Measurements from ENCODE around the gene LBX2. TPM values are rescaled to one million over a fixed set of nuclear protein-coding genes. Genes with fewer than 3 reads are reported as not detected.

LBX2 gene
- total RNA-seq, 1 experiment from 2014 or later = 9.6 TPM

DNA sequence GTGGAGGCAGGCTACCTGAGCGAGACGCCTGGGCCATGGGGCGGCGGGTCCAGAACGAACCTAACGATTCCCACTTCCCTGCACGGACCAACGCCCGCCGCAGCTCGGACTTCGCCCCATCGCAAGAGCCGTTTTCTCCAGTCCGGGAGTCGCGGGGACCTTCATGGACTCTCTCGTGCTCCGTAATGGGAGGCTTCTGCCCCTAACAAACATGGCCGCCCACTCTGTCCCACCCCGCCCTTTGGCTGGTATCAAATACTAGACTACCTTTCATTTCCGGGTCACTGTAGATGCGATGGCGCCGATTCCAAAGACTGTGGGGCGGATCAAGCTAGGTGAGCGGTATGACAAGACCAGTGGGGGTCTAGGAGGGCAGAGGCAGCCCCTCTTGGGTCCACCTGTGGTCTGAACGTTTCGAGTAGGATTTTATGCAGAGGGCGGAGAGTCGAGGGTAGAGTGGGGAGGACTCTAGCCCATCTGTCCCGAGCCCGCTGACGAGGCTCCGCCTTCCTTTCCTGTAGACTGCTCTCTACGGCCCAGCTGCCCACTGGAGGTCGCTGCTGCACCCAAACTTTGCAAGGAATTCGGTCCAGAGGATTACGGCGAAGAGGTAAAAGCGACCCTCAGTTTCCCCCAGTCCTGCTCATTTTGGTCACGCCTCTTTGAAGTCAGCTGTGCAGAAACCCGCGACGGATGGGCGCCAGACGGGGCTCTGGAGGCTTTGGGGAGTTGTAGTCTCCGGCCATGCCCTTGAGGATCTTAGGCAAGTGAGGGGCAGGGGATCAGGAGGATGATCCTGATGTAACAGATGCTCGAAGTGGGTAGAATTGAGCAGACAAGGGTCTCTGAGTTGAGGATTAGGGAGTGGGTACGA lies 16.4 kb downstream of the LBX2 start, which contains the start of the genes CCDC142 and TTC31:
Gene CCDC142, minus strand, starts transcription at position 198 of the 874 bp plus-strand sequence. Its CDS starts 161 bp downstream, at position 37.
Gene TTC31, plus strand, starts transcription at position 281 of the 874 bp plus-strand sequence. Its CDS starts 15 bp downstream, at position 296.
- in situ Hi-C loops (cut with HindIII; ENCODE audit: low pct_unique_long_range_greater_than_20kb, low sequenced_read_pairs) (no loop called here), intact Hi-C loops (cut with micrococcal nuclease; ENCODE audit: unreplicated experiment) (loop anchor here (2.0 to 5.0 kb wide), 2 partner anchors 48 to 104 kb away; no protein-coding TSS in a partner anchor)
- ATAC-seq (peak; percentile 97), DNase-seq (ENCODE audit: low read depth, low spot score) (peak; percentile 93)
- peak within 1 kb of the TSS; percentile 84 to 99 for H3K4me3 ChIP-seq (ENCODE audit: low read depth in 2 of 2, low read length in 2 of 2)
- H3K9me3 ChIP-seq (ENCODE audit: control insufficient read depth, insufficient read depth, low read depth, low read length) = no peaks in the 10 kb centered on the region
- no peaks in the 10 kb centered on the region for H3K27me3 ChIP-seq (ENCODE audit: control insufficient read depth, insufficient read depth, low read length)
- peak within 1 kb of the TSS; percentile 99 for H3K27ac ChIP-seq (ENCODE audit: low read length)
- TF ChIP-seq, protein P1, sequence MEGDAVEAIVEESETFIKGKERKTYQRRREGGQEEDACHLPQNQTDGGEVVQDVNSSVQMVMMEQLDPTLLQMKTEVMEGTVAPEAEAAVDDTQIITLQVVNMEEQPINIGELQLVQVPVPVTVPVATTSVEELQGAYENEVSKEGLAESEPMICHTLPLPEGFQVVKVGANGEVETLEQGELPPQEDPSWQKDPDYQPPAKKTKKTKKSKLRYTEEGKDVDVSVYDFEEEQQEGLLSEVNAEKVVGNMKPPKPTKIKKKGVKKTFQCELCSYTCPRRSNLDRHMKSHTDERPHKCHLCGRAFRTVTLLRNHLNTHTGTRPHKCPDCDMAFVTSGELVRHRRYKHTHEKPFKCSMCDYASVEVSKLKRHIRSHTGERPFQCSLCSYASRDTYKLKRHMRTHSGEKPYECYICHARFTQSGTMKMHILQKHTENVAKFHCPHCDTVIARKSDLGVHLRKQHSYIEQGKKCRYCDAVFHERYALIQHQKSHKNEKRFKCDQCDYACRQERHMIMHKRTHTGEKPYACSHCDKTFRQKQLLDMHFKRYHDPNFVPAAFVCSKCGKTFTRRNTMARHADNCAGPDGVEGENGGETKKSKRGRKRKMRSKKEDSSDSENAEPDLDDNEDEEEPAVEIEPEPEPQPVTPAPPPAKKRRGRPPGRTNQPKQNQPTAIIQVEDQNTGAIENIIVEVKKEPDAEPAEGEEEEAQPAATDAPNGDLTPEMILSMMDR (IDR thresholded peaks at IDR 0.05) = peak; percentile 96
- TF ChIP-seq SIN3A (IDR thresholded peaks at IDR 0.05; ENCODE audit: borderline replicate concordance, insufficient read depth, low read depth, low read length) = peak; percentile 76
- TF ChIP-seq POLR2AphosphoS5 (IDR thresholded peaks at IDR 0.05; ENCODE audit: low read depth, low read length) = peak; percentile 98
- no peak for TF ChIP-seq TCF7L2 (IDR thresholded peaks at IDR 0.05; ENCODE audit: low read depth, low read length)
- CTCF ChIA-PET = interaction anchor here (0.6 to 2.3 kb wide), 5 partner anchors 10 to 105 kb away, joined by 3 to 9 read pairs (median 6); partner anchors contain the start of gene MRPL53
- H3K36me3 ChIP-seq (ENCODE audit: control insufficient read depth, insufficient read depth, low read length) = peaks cover 3% of the 10 kb centered on the region
- peaks cover 16% of the 10 kb centered on the region for H3K4me1 ChIP-seq (ENCODE audit: control insufficient read depth, insufficient read depth, low read length)
- POLR2A ChIA-PET = interaction anchor here (0.7 kb wide), 1 partner anchor 27 kb away, joined by 6 read pairs; no protein-coding TSS in a partner anchor
- BruUV-seq (replicated peaks) = TSS peak; percentile 99

DNA sequence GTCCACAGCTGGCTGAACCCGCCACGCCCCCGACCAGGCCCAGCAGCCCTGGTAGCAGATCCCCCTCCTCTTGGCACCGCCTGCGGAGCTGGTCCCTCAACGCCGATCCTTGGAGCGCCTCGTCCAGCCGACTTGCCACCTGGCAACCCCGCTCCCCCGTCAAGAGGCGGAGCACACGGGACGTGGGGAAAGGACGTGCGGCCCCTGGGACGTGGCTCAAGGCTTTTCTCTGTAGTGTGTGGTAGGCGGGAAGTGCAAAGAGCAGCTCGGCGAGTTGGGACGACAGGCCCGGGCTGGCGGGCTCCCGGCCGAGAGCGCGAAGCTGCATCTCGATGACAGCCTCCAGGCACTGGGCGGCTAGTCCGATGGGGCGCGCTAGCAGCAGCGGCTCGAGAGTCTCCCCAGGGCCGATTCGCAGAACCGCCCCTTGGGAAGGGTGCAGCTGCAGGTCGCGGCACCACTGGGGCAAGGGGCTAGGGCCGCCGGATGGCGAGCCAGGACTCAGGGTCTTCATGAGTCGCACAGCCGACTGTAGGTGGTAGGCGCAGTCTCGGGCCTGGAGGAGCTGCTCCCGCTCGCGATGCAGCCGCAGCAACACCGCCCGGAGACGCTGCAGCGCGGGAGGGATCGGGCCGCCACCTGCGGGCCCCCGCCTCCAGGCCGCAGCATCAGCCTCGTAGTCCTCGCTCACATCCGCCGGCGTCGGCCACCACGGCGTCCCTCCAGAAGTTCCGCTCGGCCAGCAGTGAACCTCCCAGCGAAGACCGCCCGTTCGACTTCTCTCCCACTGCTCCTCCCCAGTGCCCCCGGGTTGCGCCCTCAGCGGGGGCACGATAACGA lies 17.2 kb downstream of the LBX2 start:
- H3K36me3 ChIP-seq (ENCODE audit: control insufficient read depth, insufficient read depth, low read length) = peaks cover 3% of the 10 kb centered on the region; the same call in 1 of the 2 replicates
- peaks cover 16% of the 10 kb centered on the region for H3K4me1 ChIP-seq (ENCODE audit: control insufficient read depth, insufficient read depth, low read length)
- in situ Hi-C loops (cut with HindIII; ENCODE audit: low pct_unique_long_range_greater_than_20kb, low sequenced_read_pairs) = no loop called here
- CTCF ChIA-PET = interaction anchor here (0.6 to 2.3 kb wide), 4 partner anchors 9 to 106 kb away, joined by 5 to 9 read pairs (median 6); partner anchors contain the start of gene MRPL53
- TF ChIP-seq SIN3A (IDR thresholded peaks at IDR 0.05; ENCODE audit: borderline replicate concordance, insufficient read depth, low read depth, low read length) (no peak), TCF7L2 (IDR thresholded peaks at IDR 0.05; ENCODE audit: low read depth, low read length) (no peak), POLR2AphosphoS5 (IDR thresholded peaks at IDR 0.05; ENCODE audit: low read depth, low read length) (no peak)
- TF ChIP-seq, protein P2, sequence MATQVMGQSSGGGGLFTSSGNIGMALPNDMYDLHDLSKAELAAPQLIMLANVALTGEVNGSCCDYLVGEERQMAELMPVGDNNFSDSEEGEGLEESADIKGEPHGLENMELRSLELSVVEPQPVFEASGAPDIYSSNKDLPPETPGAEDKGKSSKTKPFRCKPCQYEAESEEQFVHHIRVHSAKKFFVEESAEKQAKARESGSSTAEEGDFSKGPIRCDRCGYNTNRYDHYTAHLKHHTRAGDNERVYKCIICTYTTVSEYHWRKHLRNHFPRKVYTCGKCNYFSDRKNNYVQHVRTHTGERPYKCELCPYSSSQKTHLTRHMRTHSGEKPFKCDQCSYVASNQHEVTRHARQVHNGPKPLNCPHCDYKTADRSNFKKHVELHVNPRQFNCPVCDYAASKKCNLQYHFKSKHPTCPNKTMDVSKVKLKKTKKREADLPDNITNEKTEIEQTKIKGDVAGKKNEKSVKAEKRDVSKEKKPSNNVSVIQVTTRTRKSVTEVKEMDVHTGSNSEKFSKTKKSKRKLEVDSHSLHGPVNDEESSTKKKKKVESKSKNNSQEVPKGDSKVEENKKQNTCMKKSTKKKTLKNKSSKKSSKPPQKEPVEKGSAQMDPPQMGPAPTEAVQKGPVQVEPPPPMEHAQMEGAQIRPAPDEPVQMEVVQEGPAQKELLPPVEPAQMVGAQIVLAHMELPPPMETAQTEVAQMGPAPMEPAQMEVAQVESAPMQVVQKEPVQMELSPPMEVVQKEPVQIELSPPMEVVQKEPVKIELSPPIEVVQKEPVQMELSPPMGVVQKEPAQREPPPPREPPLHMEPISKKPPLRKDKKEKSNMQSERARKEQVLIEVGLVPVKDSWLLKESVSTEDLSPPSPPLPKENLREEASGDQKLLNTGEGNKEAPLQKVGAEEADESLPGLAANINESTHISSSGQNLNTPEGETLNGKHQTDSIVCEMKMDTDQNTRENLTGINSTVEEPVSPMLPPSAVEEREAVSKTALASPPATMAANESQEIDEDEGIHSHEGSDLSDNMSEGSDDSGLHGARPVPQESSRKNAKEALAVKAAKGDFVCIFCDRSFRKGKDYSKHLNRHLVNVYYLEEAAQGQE (IDR thresholded peaks at IDR 0.05; ENCODE audit: insufficient read depth in 1 of 2, low read depth in 2 of 2, low read length in 1 of 2) = no peak
- TF ChIP-seq, protein P1 (IDR thresholded peaks at IDR 0.05) = no peak
- peak overlapping the region; percentile 99 for H3K27ac ChIP-seq (ENCODE audit: low read length)
- BruUV-seq (replicated peaks) = TSS peak; percentile 90
- peak overlapping the region; percentile 84 to 99 for H3K4me3 ChIP-seq (ENCODE audit: low read depth in 2 of 2, low read length in 2 of 2)
- intact Hi-C loops (cut with micrococcal nuclease; ENCODE audit: unreplicated experiment) = loop anchor here (2.0 to 5.0 kb wide), 2 partner anchors 49 to 105 kb away; no protein-coding TSS in a partner anchor
- POLR2A ChIA-PET = no interaction called here
- H3K9me3 ChIP-seq (ENCODE audit: control insufficient read depth, insufficient read depth, low read depth, low read length) = no peaks in the 10 kb centered on the region
- DNase-seq (ENCODE audit: low read depth, low spot score) (no peak), ATAC-seq (peak; percentile 72)
- H3K27me3 ChIP-seq (ENCODE audit: control insufficient read depth, insufficient read depth, low read length) = no peaks in the 10 kb centered on the region

All from Panc1 (cell line).